A549 (cell line): ENCODE data around the gene NT5C. TPM values are rescaled to one million over a fixed set of nuclear protein-coding genes. Genes with fewer than 3 reads are reported as not detected.
A peak's percentile ranks its signal among the peaks of the same experiment; 100 is the strongest.

Experiments used
- ATAC-seq, 2 experiments: fragments of 200-7000 bp in 1 of 2; fragments of >200 bp in 1 of 2; cut with Nextera tagmentation in 1 of 2; cut with Tn5 transposase in 1 of 2; 3 replicates each; pipeline versions ENCODE4 v1.8.0 to v1.9.1; 2018 to 2020; ENCODE audit warnings: mild to moderate bottlenecking in 1 of 2, moderate library complexity in 1 of 2
- CTCF ChIA-PET: fragments of 300-600 bp; sonication (Branson Sonifier 250); formaldehyde crosslinking; extraction: SDS; loops from one replicate; lab custom pipeline; 2021; ENCODE audit warnings: antibody characterized with exemption, inconsistent platforms; lab: Yijun Ruan, JAX
- POLR2A ChIA-PET: fragments of 350-600 bp; formaldehyde crosslinking; extraction: SDS; loops from one replicate; lab custom pipeline; 2021; ENCODE audit warnings: antibody characterized with exemption, inconsistent platforms; lab: Yijun Ruan, JAX
- DNase-seq, 2 experiments: peaks; one replicate each; pipeline versions ENCODE4 v3.0.0 to v3.0.0-alpha.2; 2011 to 2016; ENCODE audit warnings: low read depth in 1 of 2, low spot score in 1 of 2
- FAIRE-seq: peaks from 2 replicates; lab custom pipeline; 2011; peaks lifted over from hg19 to GRCh38; lab: Jason Lieb, UNC
- H3K27ac ChIP-seq, 2 experiments: fragments of >200 bp; sonication (Bioruptor Twin); formaldehyde crosslinking; 3 replicates each; pipeline ENCODE4 v1.5.1; 2016 to 2017
- H3K4me1 ChIP-seq: fragments of >200 bp; sonication (Bioruptor Twin); formaldehyde crosslinking; 3 replicates; pipeline ENCODE4 v1.6.1; 2016
- H3K4me2 ChIP-seq: fragments of >200 bp; sonication (Bioruptor Twin); formaldehyde crosslinking; 3 replicates; pipeline ENCODE4 v1.6.1; 2016
- H3K4me3 ChIP-seq: fragments of >200 bp; sonication (Bioruptor Twin); formaldehyde crosslinking; 3 replicates; pipeline ENCODE4 v1.5.1; 2016
- H3K9me3 ChIP-seq: fragments of >200 bp; sonication (Bioruptor Twin); formaldehyde crosslinking; 3 replicates; pipeline ENCODE4 v1.6.1; 2016
- EHMT2 ChIP-seq: fragments of 200-600 bp; sonication (generic); IDR thresholded peaks from 2 replicates; pipeline ENCODE4 v1.6.1; 2016; ENCODE audit warnings: antibody characterized with exemption, low read depth, mild to moderate bottlenecking, moderate library complexity
- EP300 ChIP-seq, 2 experiments: fragments of >200 bp; sonication (Bioruptor Twin); formaldehyde crosslinking; IDR thresholded peaks; 2 replicates in 1 of 2; 3 replicates in 1 of 2; pipeline ENCODE4 v1.6.1; 2016 to 2017
- FOSB ChIP-seq: fragments of 250-450 bp; sonication (Bioruptor Pico); IDR thresholded peaks from 2 replicates; pipeline ENCODE4 v1.5.0; 2020; ENCODE audit warnings: mild to moderate bottlenecking, moderate library complexity
- HDAC2 ChIP-seq: fragments of 200-600 bp; sonication (generic); IDR thresholded peaks from 2 replicates; pipeline ENCODE4 v1.6.1; 2016
- ZFP36 ChIP-seq: fragments of 450-650 bp; IDR thresholded peaks from 2 replicates; pipeline ENCODE4 v1.6.1; 2014; ENCODE audit warnings: borderline replicate concordance; ENCODE audit not compliant: partially characterized antibody
- WGBS: methylation state at CpG from one replicate; pipeline ENCODE4 v1.1.6; 2017; ENCODE audit errors: missing lambda C conversion rate; 5-methylcytosine and 5-hydroxymethylcytosine counted together
- polyA plus RNA-seq, 4 experiments: library from polyadenylated mRNA; depleted of rRNA in 3 of 4; stranded (reverse); fragments of >200 nt; fragmentation: RNase III in 1 of 4; extraction: RNeasy Plus Mini Kit Qiagen cat#74134 plus additional on column Dnase treatment in 1 of 4; gene quantifications; 2 replicates in 3 of 4; 3 replicates in 1 of 4; pipeline ENCODE4 v1.2.3, GENCODE V29; 2011 to 2017
- small RNA-seq, 6 experiments: library from RNA; depleted of rRNA; stranded (forward); fragments of <200 nt; gene quantifications; one replicate each; pipeline ENCODE3, GENCODE V24; 2012
- TF ChIP-seq, protein P1 (sequence below): fragments of 200-600 bp; sonication (generic); IDR thresholded peaks from 2 replicates; pipeline ENCODE4 v1.6.1; 2016; ENCODE audit warnings: antibody characterized with exemption, mild to moderate bottlenecking, moderate library complexity

NT5C gene
- polyA plus RNA-seq, 2 of the 4 experiments (the other 2 are of a cell fraction): 73.7 to 91.4 TPM

DNA sequence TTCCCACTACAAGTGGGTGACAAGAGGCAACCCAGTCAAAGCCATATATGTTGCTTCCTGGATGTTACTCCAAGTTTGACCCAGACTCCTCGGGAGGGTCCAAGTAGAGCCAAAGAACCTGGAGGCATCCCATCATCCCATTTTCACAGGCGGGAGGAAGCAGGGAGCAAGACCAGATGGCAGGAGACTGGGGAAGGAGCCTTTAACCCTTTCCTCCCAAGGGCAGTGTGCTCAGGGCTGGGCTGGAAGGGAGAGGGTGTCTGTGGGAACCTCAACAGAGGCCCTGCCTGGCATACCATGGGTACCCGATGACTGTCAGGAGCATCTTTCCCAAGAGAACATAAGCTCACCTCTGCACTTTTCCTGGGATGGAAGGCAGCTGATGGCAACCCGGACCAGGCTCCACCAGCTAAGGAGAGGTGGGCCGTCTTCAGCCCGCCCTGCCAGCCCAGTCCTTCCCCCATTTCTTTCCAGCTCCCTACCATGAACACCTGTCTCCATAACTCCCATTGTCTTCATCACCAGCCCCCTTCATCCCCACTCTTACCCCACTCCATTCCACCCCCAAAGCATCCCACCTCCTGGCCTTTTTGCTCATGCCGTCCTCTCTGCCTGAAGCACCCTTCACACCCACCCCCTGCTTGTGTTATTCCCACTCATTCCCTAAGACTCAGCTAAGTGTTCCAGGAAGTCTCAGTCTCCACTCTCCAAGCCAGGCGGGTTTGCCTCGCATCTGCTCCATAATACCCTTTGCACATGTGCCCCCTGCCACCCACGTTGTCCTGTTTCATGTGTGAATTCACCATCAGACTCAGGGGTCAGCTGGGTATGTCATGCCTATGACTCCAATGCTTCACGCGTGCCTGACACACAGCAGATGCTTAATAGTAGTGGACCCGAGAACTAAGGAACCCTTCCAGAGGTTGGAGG is 49.7 kb downstream of the NT5C start:
- FAIRE-seq (no peak), DNase-seq (no peak), ATAC-seq (no peak)
- Histone ChIP-seq H3K4me1 (peaks cover 63% of the 10 kb centered on the region), H3K4me3 (no peak overlapping the region), H3K27ac (peak overlapping the region in 1 of 2 experiments; percentile 51; a peak in 3 of 6 replicates), H3K9me3 (no peaks in the 10 kb centered on the region), H3K4me2 (no peak overlapping the region)
- ChIA-PET POLR2A (interaction anchor here (1.5 kb wide), 1 partner anchor 14 kb away, joined by 3 read pairs; no protein-coding TSS in a partner anchor), CTCF (interaction anchor here (2.3 to 81.8 kb wide), 4 partner anchors 12 to 120 kb away, joined by 10 to 3429 read pairs (median 158); partner anchors contain the start of genes ARMC7 and NT5C)
- 83% methylated on average over 13 of the region's 13 CpGs for WGBS
- no peak for TF ChIP-seq EP300 (IDR thresholded peaks at IDR 0.05)
- no peak for TF ChIP-seq ZFP36
- no peak for TF ChIP-seq EHMT2
- TF ChIP-seq, protein P1, sequence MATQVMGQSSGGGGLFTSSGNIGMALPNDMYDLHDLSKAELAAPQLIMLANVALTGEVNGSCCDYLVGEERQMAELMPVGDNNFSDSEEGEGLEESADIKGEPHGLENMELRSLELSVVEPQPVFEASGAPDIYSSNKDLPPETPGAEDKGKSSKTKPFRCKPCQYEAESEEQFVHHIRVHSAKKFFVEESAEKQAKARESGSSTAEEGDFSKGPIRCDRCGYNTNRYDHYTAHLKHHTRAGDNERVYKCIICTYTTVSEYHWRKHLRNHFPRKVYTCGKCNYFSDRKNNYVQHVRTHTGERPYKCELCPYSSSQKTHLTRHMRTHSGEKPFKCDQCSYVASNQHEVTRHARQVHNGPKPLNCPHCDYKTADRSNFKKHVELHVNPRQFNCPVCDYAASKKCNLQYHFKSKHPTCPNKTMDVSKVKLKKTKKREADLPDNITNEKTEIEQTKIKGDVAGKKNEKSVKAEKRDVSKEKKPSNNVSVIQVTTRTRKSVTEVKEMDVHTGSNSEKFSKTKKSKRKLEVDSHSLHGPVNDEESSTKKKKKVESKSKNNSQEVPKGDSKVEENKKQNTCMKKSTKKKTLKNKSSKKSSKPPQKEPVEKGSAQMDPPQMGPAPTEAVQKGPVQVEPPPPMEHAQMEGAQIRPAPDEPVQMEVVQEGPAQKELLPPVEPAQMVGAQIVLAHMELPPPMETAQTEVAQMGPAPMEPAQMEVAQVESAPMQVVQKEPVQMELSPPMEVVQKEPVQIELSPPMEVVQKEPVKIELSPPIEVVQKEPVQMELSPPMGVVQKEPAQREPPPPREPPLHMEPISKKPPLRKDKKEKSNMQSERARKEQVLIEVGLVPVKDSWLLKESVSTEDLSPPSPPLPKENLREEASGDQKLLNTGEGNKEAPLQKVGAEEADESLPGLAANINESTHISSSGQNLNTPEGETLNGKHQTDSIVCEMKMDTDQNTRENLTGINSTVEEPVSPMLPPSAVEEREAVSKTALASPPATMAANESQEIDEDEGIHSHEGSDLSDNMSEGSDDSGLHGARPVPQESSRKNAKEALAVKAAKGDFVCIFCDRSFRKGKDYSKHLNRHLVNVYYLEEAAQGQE: no peak
- no peak for TF ChIP-seq HDAC2
- TF ChIP-seq FOSB: no peak

Small RNAs within 50 kb of the gene (small RNA-seq; reads per million reads assigned to genes)
- gene RF00019: 0 reads per million in 6 experiments

Other genes with a start within 250 kb of the NT5C start
- gene FADS6, start 238.1 kb downstream of the NT5C start, polyA plus RNA-seq (2011; rRNA removed): not detected in 2 replicates
- gene FADS6, start 238.1 kb downstream of the NT5C start, polyA plus RNA-seq (2017; fragmentation: RNase III; extraction: RNeasy Plus Mini Kit Qiagen cat#74134 plus additional on column Dnase treatment): 0.04 TPM in 1 of 3 replicates, not detected in the others
- gene USH1G, start 208.5 kb downstream of the NT5C start, polyA plus RNA-seq (2011; rRNA removed): 0.05 and 0.12 TPM in 2 replicates
- gene USH1G, start 208.5 kb downstream of the NT5C start, polyA plus RNA-seq (2017; fragmentation: RNase III; extraction: RNeasy Plus Mini Kit Qiagen cat#74134 plus additional on column Dnase treatment): 0.04 to 0.09 TPM (median 0.07 TPM) in 3 replicates
- gene OTOP2, start 207.5 kb downstream of the NT5C start, polyA plus RNA-seq (2011; rRNA removed): 0.06 and 0.11 TPM in 2 replicates
- gene OTOP2, start 207.5 kb downstream of the NT5C start, polyA plus RNA-seq (2017; fragmentation: RNase III; extraction: RNeasy Plus Mini Kit Qiagen cat#74134 plus additional on column Dnase treatment): 0.08 TPM in 1 of 3 replicates, not detected in the others
- not detected in 2 replicates for gene OTOP3, start 195.8 kb downstream of the NT5C start, polyA plus RNA-seq (2011; rRNA removed)
- not detected in 3 replicates for gene OTOP3, start 195.8 kb downstream of the NT5C start, polyA plus RNA-seq (2017; fragmentation: RNase III; extraction: RNeasy Plus Mini Kit Qiagen cat#74134 plus additional on column Dnase treatment)
- gene HID1, start 159.0 kb downstream of the NT5C start, polyA plus RNA-seq (2011; rRNA removed): 11.7 and 15.2 TPM in 2 replicates
- 3.7 to 6.2 TPM (median 5.2 TPM) in 3 replicates for gene HID1, start 159.0 kb downstream of the NT5C start, polyA plus RNA-seq (2017; fragmentation: RNase III; extraction: RNeasy Plus Mini Kit Qiagen cat#74134 plus additional on column Dnase treatment)
- 18.0 and 18.5 TPM in 2 replicates for gene CDR2L, start 144.1 kb downstream of the NT5C start, polyA plus RNA-seq (2011; rRNA removed)
- gene CDR2L, start 144.1 kb downstream of the NT5C start, polyA plus RNA-seq (2017; fragmentation: RNase III; extraction: RNeasy Plus Mini Kit Qiagen cat#74134 plus additional on column Dnase treatment): 26.9 to 34.0 TPM (median 30.0 TPM) in 3 replicates
- 86.4 and 127 TPM in 2 replicates for gene MRPL58, start 119.1 kb downstream of the NT5C start, polyA plus RNA-seq (2011; rRNA removed)
- 89.4 to 105 TPM (median 95.3 TPM) in 3 replicates for gene MRPL58, start 119.1 kb downstream of the NT5C start, polyA plus RNA-seq (2017; fragmentation: RNase III; extraction: RNeasy Plus Mini Kit Qiagen cat#74134 plus additional on column Dnase treatment)
- gene ATP5PD, start 84.8 kb downstream of the NT5C start, polyA plus RNA-seq (2011; rRNA removed): 314 and 333 TPM in 2 replicates
- 429 to 463 TPM (median 440 TPM) in 3 replicates for gene ATP5PD, start 84.8 kb downstream of the NT5C start, polyA plus RNA-seq (2017; fragmentation: RNase III; extraction: RNeasy Plus Mini Kit Qiagen cat#74134 plus additional on column Dnase treatment)
- gene KCTD2, start 84.5 kb downstream of the NT5C start, polyA plus RNA-seq (2011; rRNA removed): 31.3 and 34.1 TPM in 2 replicates
- 16.3 to 18.8 TPM (median 18.6 TPM) in 3 replicates for gene KCTD2, start 84.5 kb downstream of the NT5C start, polyA plus RNA-seq (2017; fragmentation: RNase III; extraction: RNeasy Plus Mini Kit Qiagen cat#74134 plus additional on column Dnase treatment)
- 19.0 and 20.1 TPM in 2 replicates for gene SLC16A5, start 43.8 kb downstream of the NT5C start, polyA plus RNA-seq (2011; rRNA removed)
- gene SLC16A5, start 43.8 kb downstream of the NT5C start, polyA plus RNA-seq (2017; fragmentation: RNase III; extraction: RNeasy Plus Mini Kit Qiagen cat#74134 plus additional on column Dnase treatment): 19.5 to 27.6 TPM (median 27.2 TPM) in 3 replicates
- 8.5 and 9.5 TPM in 2 replicates for gene ARMC7, start 21.8 kb downstream of the NT5C start, polyA plus RNA-seq (2011; rRNA removed)
- 11.3 to 13.1 TPM (median 12.6 TPM) in 3 replicates for gene ARMC7, start 21.8 kb downstream of the NT5C start, polyA plus RNA-seq (2017; fragmentation: RNase III; extraction: RNeasy Plus Mini Kit Qiagen cat#74134 plus additional on column Dnase treatment)
- gene JPT1, start 22.8 kb upstream of the NT5C start, polyA plus RNA-seq (2011; rRNA removed): 141 and 196 TPM in 2 replicates
- gene JPT1, start 22.8 kb upstream of the NT5C start, polyA plus RNA-seq (2017; fragmentation: RNase III; extraction: RNeasy Plus Mini Kit Qiagen cat#74134 plus additional on column Dnase treatment): 623 to 739 TPM (median 629 TPM) in 3 replicates
- gene SUMO2, start 51.2 kb upstream of the NT5C start, polyA plus RNA-seq (2011; rRNA removed): 400 and 545 TPM in 2 replicates
- 452 to 573 TPM (median 525 TPM) in 3 replicates for gene SUMO2, start 51.2 kb upstream of the NT5C start, polyA plus RNA-seq (2017; fragmentation: RNase III; extraction: RNeasy Plus Mini Kit Qiagen cat#74134 plus additional on column Dnase treatment)
- 110 and 124 TPM in 2 replicates for gene NUP85, start 73.9 kb upstream of the NT5C start, polyA plus RNA-seq (2011; rRNA removed)
- 83.4 to 87.1 TPM (median 84.1 TPM) in 3 replicates for gene NUP85, start 73.9 kb upstream of the NT5C start, polyA plus RNA-seq (2017; fragmentation: RNase III; extraction: RNeasy Plus Mini Kit Qiagen cat#74134 plus additional on column Dnase treatment)
- 40.9 and 43.6 TPM in 2 replicates for gene GGA3, start 129.9 kb upstream of the NT5C start, polyA plus RNA-seq (2011; rRNA removed)
- gene GGA3, start 129.9 kb upstream of the NT5C start, polyA plus RNA-seq (2017; fragmentation: RNase III; extraction: RNeasy Plus Mini Kit Qiagen cat#74134 plus additional on column Dnase treatment): 34.5 to 42.8 TPM (median 35.8 TPM) in 3 replicates
- gene MRPS7, start 130.1 kb upstream of the NT5C start, polyA plus RNA-seq (2011; rRNA removed): 144 and 157 TPM in 2 replicates
- 161 to 164 TPM (median 163 TPM) in 3 replicates for gene MRPS7, start 130.1 kb upstream of the NT5C start, polyA plus RNA-seq (2017; fragmentation: RNase III; extraction: RNeasy Plus Mini Kit Qiagen cat#74134 plus additional on column Dnase treatment)
- 61.0 and 71.4 TPM in 2 replicates for gene MIF4GD, start 139.5 kb upstream of the NT5C start, polyA plus RNA-seq (2011; rRNA removed)
- 22.2 to 24.6 TPM (median 23.9 TPM) in 3 replicates for gene MIF4GD, start 139.5 kb upstream of the NT5C start, polyA plus RNA-seq (2017; fragmentation: RNase III; extraction: RNeasy Plus Mini Kit Qiagen cat#74134 plus additional on column Dnase treatment)
- gene SLC25A19, start 157.7 kb upstream of the NT5C start, polyA plus RNA-seq (2011; rRNA removed): 14.8 and 15.3 TPM in 2 replicates
- gene SLC25A19, start 157.7 kb upstream of the NT5C start, polyA plus RNA-seq (2017; fragmentation: RNase III; extraction: RNeasy Plus Mini Kit Qiagen cat#74134 plus additional on column Dnase treatment): 13.7 to 16.4 TPM (median 14.9 TPM) in 3 replicates